Duodenal mucosa (tissue), 2 donors: ENCODE results near the gene MFGE8.

Source experiments
- H3K27ac ChIP-seq: one replicate; pipeline ENCODE4 v1.7.0; 2013; ENCODE audit warnings: low read depth, low read length
- H3K27me3 ChIP-seq, 2 donors: one replicate each; pipeline ENCODE4 v1.7.0; 2013; ENCODE audit warnings: low read length in 2 of 2, control low read depth in 1 of 2; ENCODE audit not compliant: insufficient read depth in 2 of 2, control insufficient read depth in 1 of 2
- H3K36me3 ChIP-seq, 2 donors: one replicate each; pipeline ENCODE4 v1.7.0; 2013; ENCODE audit warnings: low read length in 2 of 2, control low read depth in 1 of 2; ENCODE audit not compliant: insufficient read depth in 2 of 2, control insufficient read depth in 1 of 2
- H3K4me1 ChIP-seq, 2 donors: one replicate each; pipeline ENCODE4 v1.7.0; 2013; ENCODE audit warnings: low read length in 2 of 2, control low read depth in 1 of 2; ENCODE audit not compliant: insufficient read depth in 2 of 2, control insufficient read depth in 1 of 2
- H3K4me3 ChIP-seq, 2 donors: one replicate each; pipeline ENCODE4 v1.7.0; 2013; ENCODE audit warnings: low read length in 2 of 2, low read depth in 1 of 2
- H3K9ac ChIP-seq, 2 donors: one replicate each; pipeline ENCODE4 v1.7.0; 2013; ENCODE audit warnings: low read length in 2 of 2, low read depth in 1 of 2
- H3K9me3 ChIP-seq, 2 donors: one replicate each; pipeline ENCODE4 v1.7.0; 2013; ENCODE audit warnings: low read length in 2 of 2, control low read depth in 1 of 2; ENCODE audit not compliant: control insufficient read depth in 1 of 2

Gene MFGE8

GRCh38 chr15:88906551-88906950 lies 6.6 kb downstream of the MFGE8 start:
- Histone ChIP-seq H3K27ac (no peak overlapping the region), H3K27me3 (no peaks in the 10 kb centered on the region), H3K9ac (no peak overlapping the region), H3K36me3 (no peaks in the 10 kb centered on the region), H3K9me3 (no peaks in the 10 kb centered on the region), H3K4me3 (no peak overlapping the region), H3K4me1 (peaks cover 6 to 10% of the 10 kb centered on the region in 2 donors)

DNA sequence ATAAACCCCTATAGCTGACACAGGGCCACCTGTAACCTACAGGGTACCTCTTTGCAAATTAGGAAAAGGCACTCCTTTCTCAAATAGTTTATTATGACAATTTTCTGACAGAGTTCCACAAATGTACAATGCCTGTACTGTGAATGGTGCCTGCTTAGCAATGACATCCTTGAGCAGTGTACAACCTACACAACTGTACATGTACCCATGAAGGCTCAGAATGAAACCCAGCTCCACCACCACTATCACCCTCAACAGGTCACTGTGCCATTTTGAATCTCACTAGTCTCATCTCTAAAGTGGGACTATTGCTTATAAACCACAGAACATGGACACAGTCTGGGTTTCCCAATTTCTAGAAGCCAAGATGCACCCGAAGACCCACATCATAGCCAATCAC lies 7.0 kb downstream of the MFGE8 start:
- no peaks in the 10 kb centered on the region for H3K27me3 ChIP-seq

GRCh38 chr15:88905576-88905975 lies 7.6 kb downstream of the MFGE8 start:
- Histone ChIP-seq H3K27ac (no peak overlapping the region), H3K36me3 (no peaks in the 10 kb centered on the region)

More for the DNA sequence above, 7.0 kb downstream of the MFGE8 start:
- Histone ChIP-seq H3K4me3 (no peak overlapping the region), H3K4me1 (peaks cover 6 to 10% of the 10 kb centered on the region in 2 donors), H3K9ac (no peak overlapping the region), H3K27ac (no peak overlapping the region), H3K36me3 (no peaks in the 10 kb centered on the region), H3K9me3 (no peaks in the 10 kb centered on the region)

DNA sequence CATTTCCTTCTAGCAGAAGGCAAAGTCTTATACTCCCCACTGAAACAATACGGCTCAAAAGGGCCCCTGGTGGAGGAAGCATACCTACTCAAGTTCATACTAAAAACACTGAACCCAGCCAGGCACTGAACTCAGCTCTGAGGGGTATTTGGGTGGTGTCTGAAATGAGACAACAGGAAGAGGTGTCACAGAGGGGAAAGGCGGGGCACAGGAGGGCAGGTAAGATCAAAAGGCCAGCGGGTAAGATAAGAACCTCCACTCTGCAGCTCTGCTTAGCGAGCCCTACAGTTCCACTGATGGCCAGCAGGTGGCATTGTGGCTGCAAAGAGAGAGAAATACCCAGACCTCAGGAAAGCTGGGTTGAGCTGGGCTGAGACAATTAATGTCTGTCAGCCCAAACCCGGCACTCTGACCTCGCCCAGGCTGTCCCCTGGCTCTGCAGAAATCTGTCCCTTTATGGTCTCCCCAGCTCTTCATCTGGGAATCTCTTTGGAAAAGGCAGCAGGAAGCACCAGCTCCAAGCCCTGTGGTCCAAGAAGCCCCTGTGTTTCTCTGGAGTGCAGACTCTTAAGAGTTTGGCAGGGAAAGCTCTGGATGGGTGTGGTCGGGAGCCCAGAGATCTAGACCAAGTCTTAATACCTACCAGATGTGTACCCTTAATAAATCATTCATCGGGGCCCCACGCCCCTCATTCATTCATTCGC lies 8.4 kb downstream of the MFGE8 start:
- peaks cover 6 to 10% of the 10 kb centered on the region in 2 donors for H3K4me1 ChIP-seq
- no peaks in the 10 kb centered on the region for H3K27me3 ChIP-seq
- no peak overlapping the region for H3K27ac ChIP-seq
- no peaks in the 10 kb centered on the region for H3K36me3 ChIP-seq
- H3K9me3 ChIP-seq = no peaks in the 10 kb centered on the region
- no peak overlapping the region for H3K4me3 ChIP-seq
- H3K9ac ChIP-seq = no peak overlapping the region

More at GRCh38 chr15:88905576-88905975, 7.6 kb downstream of the MFGE8 start:
- Histone ChIP-seq H3K4me1 (peaks cover 6 to 10% of the 10 kb centered on the region in 2 donors), H3K9me3 (no peaks in the 10 kb centered on the region), H3K9ac (no peak overlapping the region), H3K27me3 (no peaks in the 10 kb centered on the region), H3K4me3 (no peak overlapping the region)

GRCh38 chr15:88904257-88904623 lies 8.9 kb downstream of the MFGE8 start:
- no peak overlapping the region for H3K4me3 ChIP-seq
- H3K4me1 ChIP-seq = peaks cover 6 to 10% of the 10 kb centered on the region in 2 donors
- no peaks in the 10 kb centered on the region for H3K36me3 ChIP-seq
- H3K9me3 ChIP-seq = no peaks in the 10 kb centered on the region
- no peaks in the 10 kb centered on the region for H3K27me3 ChIP-seq
- H3K27ac ChIP-seq = no peak overlapping the region
- no peak overlapping the region for H3K9ac ChIP-seq

- H3K4me1 ChIP-seq = peaks cover 6 to 10% of the 10 kb centered on the region in 2 donors
- H3K4me3 ChIP-seq = no peak overlapping the region
- H3K27ac ChIP-seq = no peak overlapping the region
- H3K9ac ChIP-seq = no peak overlapping the region
- no peaks in the 10 kb centered on the region for H3K9me3 ChIP-seq
- H3K27me3 ChIP-seq = no peaks in the 10 kb centered on the region
- no peaks in the 10 kb centered on the region for H3K36me3 ChIP-seq
Observed at GRCh38 chr15:88902846-88903245, 10.3 kb downstream of the MFGE8 start.

- Histone ChIP-seq H3K27ac (no peak overlapping the region), H3K9me3 (no peaks in the 10 kb centered on the region), H3K9ac (no peak overlapping the region), H3K4me1 (peaks cover 6 to 10% of the 10 kb centered on the region in 2 donors), H3K4me3 (no peak overlapping the region), H3K27me3 (no peaks in the 10 kb centered on the region), H3K36me3 (no peaks in the 10 kb centered on the region)
Observed at GRCh38 chr15:88902221-88902835, 10.9 kb downstream of the MFGE8 start.

GRCh38 chr15:88901508-88902220 lies 11.5 kb downstream of the MFGE8 start:
- no peaks in the 10 kb centered on the region for H3K27me3 ChIP-seq
- H3K27ac ChIP-seq = no peak overlapping the region
- no peaks in the 10 kb centered on the region for H3K36me3 ChIP-seq
- peaks cover 13 to 15% of the 10 kb centered on the region in 2 donors for H3K4me1 ChIP-seq
- no peak overlapping the region for H3K4me3 ChIP-seq
- no peaks in the 10 kb centered on the region for H3K9me3 ChIP-seq
- H3K9ac ChIP-seq = no peak overlapping the region

DNA sequence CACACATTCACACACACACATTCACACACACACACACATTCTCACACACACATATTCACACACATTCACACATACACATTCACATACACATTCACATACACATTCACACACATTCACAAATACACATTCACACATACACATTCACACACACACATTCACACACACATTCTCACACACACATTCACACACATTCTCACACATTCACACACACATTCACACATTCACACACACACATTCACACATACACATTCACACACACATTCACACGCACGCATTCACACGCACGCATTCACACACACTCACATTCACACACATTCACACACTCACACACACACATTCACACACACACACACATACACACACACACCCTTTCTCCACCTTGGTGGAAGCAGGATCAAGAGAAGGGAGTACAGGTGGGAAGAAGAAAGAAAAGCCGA lies 12.2 kb downstream of the MFGE8 start:
- no peak overlapping the region for H3K27ac ChIP-seq
- no peaks in the 10 kb centered on the region for H3K9me3 ChIP-seq
- H3K4me1 ChIP-seq = peaks cover 14 to 15% of the 10 kb centered on the region in 2 donors
- H3K27me3 ChIP-seq = no peaks in the 10 kb centered on the region
- no peaks in the 10 kb centered on the region for H3K36me3 ChIP-seq
- H3K9ac ChIP-seq = no peak overlapping the region
- no peak overlapping the region for H3K4me3 ChIP-seq

DNA sequence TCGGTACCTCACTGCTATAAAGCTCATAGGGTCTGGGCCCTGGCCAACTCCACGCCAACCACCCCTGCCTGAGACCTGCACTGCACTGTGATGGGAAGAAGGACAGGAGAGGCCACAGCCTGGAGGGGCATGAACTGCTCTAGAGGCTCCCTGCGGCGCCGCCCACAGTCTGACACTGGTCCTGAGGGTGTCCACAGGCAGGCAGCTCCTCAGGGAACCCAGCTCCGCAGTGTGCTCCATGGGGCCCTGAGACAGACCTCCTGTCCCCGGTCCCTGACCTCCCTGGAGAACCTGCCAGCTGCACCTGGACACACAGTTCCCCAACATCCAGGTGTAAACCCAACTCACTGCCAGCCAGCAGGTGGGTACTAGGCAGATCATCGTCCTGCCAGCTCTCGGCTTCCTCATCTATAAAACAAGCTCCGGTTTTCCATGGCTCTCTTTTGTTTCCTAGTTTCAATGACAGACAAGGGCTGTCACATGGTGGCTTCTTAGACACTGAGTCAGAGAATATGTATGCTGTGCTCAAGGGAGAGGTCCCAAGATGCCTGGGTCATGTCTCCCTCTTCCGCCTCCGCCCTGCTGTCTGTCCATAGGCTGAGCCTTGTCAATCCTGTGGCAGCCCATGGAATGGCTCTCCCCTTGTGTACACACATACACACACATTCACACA lies 12.7 kb downstream of the MFGE8 start:
- Histone ChIP-seq H3K9ac (no peak overlapping the region), H3K36me3 (no peaks in the 10 kb centered on the region), H3K4me1 (peaks cover 14 to 15% of the 10 kb centered on the region in 2 donors), H3K4me3 (no peak overlapping the region), H3K27ac (no peak overlapping the region), H3K9me3 (no peaks in the 10 kb centered on the region), H3K27me3 (no peaks in the 10 kb centered on the region)
